Fibroblast of skin of left quadriceps (primary cell): Measurements from ENCODE around the gene GAGE10.
"Not testable (repeated sequence)": the region's sequence is repeated elsewhere in the genome, so short reads cannot be mapped to it uniquely, and the experiment has no call there.

ENCODE experiments used
- DNase-seq, 2 experiments: peaks; one replicate each; pipeline ENCODE4 v3.0.0-alpha.2; 2013; ENCODE audit warnings: low read depth in 2 of 2

Gene GAGE10

DNA sequence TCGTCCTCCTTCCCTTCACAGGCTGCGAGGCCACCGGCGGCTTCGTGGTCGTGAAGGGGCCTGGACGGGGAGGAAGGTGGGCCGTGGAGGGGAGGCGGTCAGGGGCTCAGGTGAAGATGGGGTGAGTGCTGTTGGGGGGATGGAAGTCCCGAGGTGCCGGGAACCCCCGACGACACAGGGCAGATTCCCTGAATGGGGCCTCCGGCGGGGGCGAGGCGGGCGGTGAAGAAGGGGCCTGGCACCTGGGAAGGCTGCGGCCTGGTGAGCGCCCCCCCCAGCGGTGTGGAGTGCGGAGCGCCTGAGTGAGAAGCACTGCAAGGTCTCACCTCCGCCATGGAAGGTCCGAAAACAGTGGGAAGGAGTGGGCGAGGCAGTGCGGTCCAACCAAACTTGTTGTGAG, 18.8 kb downstream of the GAGE10 start:
- DNase-seq: not testable (repeated sequence)

DNA sequence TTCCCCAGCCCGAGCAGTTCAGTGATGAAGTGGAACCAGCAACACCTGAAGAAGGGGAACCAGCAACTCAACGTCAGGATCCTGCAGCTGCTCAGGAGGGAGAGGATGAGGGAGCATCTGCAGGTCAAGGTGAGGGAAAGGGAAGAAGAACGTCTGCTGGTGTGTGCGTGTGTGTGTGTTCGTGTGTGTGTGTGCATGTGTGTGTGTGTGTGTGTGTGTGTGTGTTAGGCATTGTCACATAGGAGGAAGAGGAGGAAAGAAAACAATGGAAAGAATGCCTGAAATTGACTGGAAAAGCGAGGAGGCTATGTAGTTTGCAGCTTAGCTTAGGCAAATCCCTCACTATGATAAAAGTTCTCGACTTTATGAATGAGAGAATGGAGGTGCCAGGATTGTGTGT, 20.3 kb downstream of the GAGE10 start:
- DNase-seq: not testable (repeated sequence)

GRCh38 chrX:49330421-49330820, 27.0 kb downstream of the GAGE10 start:
- not testable (repeated sequence) for DNase-seq

DNA sequence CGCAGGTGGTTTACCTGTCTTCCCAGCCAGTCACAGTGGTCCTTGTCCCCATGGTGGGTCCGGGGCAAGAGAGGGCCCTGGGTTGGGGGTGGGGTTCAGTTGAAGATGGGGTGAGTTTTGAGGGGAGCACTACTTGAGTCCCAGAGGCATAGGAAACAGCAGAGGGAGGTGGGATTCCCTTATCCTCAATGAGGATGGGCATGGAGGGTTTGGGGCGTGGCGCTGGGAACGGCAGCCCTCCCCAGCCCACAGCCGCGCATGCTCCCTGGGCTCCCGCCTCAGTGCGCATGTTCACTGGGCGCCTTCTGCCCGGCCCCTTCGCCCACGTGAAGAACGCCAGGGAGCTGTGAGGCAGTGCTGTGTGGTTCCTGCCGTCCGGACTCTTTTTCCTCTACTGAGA, 27.8 kb downstream of the GAGE10 start, which contains the start of gene GAGE13:
Gene GAGE13 (plus strand): TSS at position 301 of the 400 bp plus-strand sequence. CDS start 1,156 bp downstream, outside the sequence.
- not testable (repeated sequence) for DNase-seq

DNA sequence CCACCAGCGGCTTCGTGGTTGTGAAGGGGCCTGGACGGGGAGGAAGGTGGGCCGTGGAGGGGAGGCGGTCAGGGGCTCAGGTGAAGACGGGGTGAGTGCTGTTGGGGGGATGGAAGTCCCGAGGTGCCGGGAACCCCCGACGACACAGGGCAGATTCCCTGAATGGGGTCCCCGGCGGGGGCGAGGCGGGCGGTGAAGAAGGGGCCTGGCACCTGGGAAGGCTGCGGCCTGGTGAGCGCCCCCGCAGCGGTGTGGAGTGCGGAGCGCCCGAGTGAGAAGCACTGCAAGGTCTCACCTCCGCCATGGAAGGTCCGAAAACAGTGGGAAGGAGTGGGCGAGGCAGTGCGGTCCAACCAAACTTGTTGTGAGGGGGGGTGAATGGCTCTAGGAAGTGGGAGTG, 28.4 kb downstream of the GAGE10 start:
- not testable (repeated sequence) for DNase-seq

GRCh38 chrX:49341449-49341848, 38.0 kb downstream of the GAGE10 start:
- DNase-seq: not testable (repeated sequence)

- not testable (repeated sequence) for DNase-seq
These were observed 41.2 kb downstream of the GAGE10 start for GRCh38 chrX:49344496-49345175.

- DNase-seq: not testable (repeated sequence)
These were observed 42.0 kb downstream of the GAGE10 start for GRCh38 chrX:49345402-49345801.

DNA sequence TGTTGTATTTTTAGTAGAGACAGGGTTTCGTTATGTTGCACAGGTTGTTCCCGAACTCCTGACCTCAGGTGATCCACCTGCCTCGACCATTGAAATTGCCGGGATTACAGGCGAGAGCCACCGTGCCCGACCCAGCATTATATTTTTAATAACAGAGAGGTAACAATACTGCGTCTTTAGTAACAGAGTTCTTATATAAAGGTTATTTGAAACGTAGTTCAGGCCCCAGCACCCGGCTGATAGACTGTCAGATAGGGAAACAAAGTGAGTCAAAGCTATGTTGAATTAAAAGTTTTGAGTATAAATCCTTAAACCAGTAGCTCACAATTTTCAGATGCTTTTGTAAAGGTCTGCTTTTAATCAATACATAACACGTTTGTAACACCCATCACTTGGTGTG, 42.7 kb downstream of the GAGE10 start:
- not testable (repeated sequence) for DNase-seq
